Gastroesophageal sphincter (tissue), 4 donors: ENCODE measurements around the gene TMEM267. TPM values are rescaled to one million over a fixed set of nuclear protein-coding genes. Genes with fewer than 3 reads are reported as not detected.
"Not testable (repeated sequence)": the region's sequence is repeated elsewhere in the genome, so short reads cannot be mapped to it uniquely, and the experiment has no call there.

Source experiments
- ATAC-seq: fragments of 150-250 bp; one replicate; pipeline ENCODE4 v1.9.1; 2016; ENCODE audit warnings: mild to moderate bottlenecking, moderate library complexity
- H3K27ac ChIP-seq, 4 donors: fragments of 200-600 bp; sonication (generic) in 3 of 4; 1 replicate in 3 of 4; 2 replicates in 1 of 4; pipeline ENCODE4 v1.5.1; 2016 to 2019
- H3K27me3 ChIP-seq: fragments of 200-600 bp; sonication (generic); one replicate; pipeline ENCODE4 v1.5.1; 2019
- H3K36me3 ChIP-seq, 2 donors: fragments of 200-600 bp; sonication (generic); one replicate each; pipeline ENCODE4 v1.5.1; 2019; ENCODE audit warnings: control low read depth in 1 of 2
- H3K4me1 ChIP-seq, 3 donors: fragments of 200-600 bp; sonication (generic); 1 replicate in 2 of 3; 2 replicates in 1 of 3; pipeline ENCODE4 v1.5.1; 2016 to 2019; ENCODE audit warnings: control low read depth in 2 of 3
- H3K4me3 ChIP-seq, 2 donors: fragments of 200-600 bp; sonication (generic); one replicate each; pipeline ENCODE4 v1.5.1; 2019; ENCODE audit warnings: mild to moderate bottlenecking in 1 of 2, moderate library complexity in 1 of 2
- H3K9me3 ChIP-seq, 3 donors: fragments of 200-600 bp; sonication (generic); one replicate each; pipeline ENCODE4 v1.5.1; 2017 to 2019; ENCODE audit warnings: control low read depth in 2 of 3
- EP300 ChIP-seq: sonication (generic); formaldehyde crosslinking; IDR thresholded peaks from one replicate; pipeline ENCODE4 v1.6.1; 2017; ENCODE audit warnings: antibody characterized with exemption, mild to moderate bottlenecking
- POLR2A ChIP-seq, 2 donors: fragments of 450-650 bp; IDR thresholded peaks; one replicate each; pipeline ENCODE4 v1.6.1; 2017; ENCODE audit warnings: antibody characterized with exemption in 2 of 2, mild to moderate bottlenecking in 2 of 2, moderate library complexity in 1 of 2
- POLR2AphosphoS5 ChIP-seq: sonication (generic); formaldehyde crosslinking; IDR thresholded peaks from one replicate; pipeline ENCODE4 v1.6.1; 2017; ENCODE audit warnings: antibody characterized with exemption
- WGBS, 2 donors: methylation state at CpG; one replicate each; pipeline ENCODE4 v1.1.5; 2018; ENCODE audit warnings: low coverage in 1 of 2; 5-methylcytosine and 5-hydroxymethylcytosine counted together
- total RNA-seq, 4 donors: library from RNA; depleted of rRNA; stranded (reverse); fragments of >200 nt; gene quantifications; one replicate each; pipeline ENCODE4 v1.1.0, GENCODE V29; 2016
- TF ChIP-seq, protein P1 (sequence below), 4 experiments: fragments of 200-600 bp in 2 of 4; fragments of 450-650 bp in 2 of 4; sonication (generic) in 1 of 4; IDR thresholded peaks; one replicate each; pipeline ENCODE4 v1.5.1; 2017 to 2019; ENCODE audit warnings: antibody characterized with exemption in 4 of 4, mild to moderate bottlenecking in 2 of 4, moderate library complexity in 2 of 4

TMEM267 gene
- total RNA-seq, 4 donors from 2014 or later: 9.6 to 13.0 (median 11.2) TPM

DNA sequence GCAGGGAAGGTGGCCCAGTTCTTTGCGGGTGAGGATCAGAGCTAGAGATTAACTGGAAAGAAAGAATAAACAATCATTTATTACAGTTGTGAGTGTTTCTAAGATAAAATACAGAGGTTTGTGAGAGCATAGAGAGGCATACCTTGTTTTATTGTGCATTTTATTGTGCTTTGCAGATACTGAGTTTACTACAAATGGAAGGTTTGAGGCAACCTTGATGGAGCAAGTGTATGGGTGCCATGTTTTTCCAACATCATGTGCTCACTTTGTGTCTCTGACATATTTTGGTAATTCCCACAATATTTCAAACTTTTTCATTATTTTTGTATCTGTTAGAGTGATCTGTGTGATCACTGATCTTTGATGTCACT lies 32.0 kb upstream of the TMEM267 start:
- no peak for ATAC-seq
- Histone ChIP-seq H3K9me3 (no peaks in the 10 kb centered on the region), H3K4me1 (peaks cover 5 to 21% (median 13%) of the 10 kb centered on the region in 3 donors), H3K27ac (peak overlapping the region; percentile 75 to 92 (median 88)), H3K36me3 (no peaks in the 10 kb centered on the region), H3K4me3 (peak overlapping the region; percentile 61 to 78), H3K27me3 (no peaks in the 10 kb centered on the region)
- TF ChIP-seq POLR2A (IDR thresholded peaks at IDR 0.05) (no peak), POLR2AphosphoS5 (no peak), EP300 (no peak)
- TF ChIP-seq, protein P1, sequence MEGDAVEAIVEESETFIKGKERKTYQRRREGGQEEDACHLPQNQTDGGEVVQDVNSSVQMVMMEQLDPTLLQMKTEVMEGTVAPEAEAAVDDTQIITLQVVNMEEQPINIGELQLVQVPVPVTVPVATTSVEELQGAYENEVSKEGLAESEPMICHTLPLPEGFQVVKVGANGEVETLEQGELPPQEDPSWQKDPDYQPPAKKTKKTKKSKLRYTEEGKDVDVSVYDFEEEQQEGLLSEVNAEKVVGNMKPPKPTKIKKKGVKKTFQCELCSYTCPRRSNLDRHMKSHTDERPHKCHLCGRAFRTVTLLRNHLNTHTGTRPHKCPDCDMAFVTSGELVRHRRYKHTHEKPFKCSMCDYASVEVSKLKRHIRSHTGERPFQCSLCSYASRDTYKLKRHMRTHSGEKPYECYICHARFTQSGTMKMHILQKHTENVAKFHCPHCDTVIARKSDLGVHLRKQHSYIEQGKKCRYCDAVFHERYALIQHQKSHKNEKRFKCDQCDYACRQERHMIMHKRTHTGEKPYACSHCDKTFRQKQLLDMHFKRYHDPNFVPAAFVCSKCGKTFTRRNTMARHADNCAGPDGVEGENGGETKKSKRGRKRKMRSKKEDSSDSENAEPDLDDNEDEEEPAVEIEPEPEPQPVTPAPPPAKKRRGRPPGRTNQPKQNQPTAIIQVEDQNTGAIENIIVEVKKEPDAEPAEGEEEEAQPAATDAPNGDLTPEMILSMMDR (IDR thresholded peaks at IDR 0.05): no peak
- 8 to 17% methylated on average over 1 of the region's 1 CpG for WGBS, 2 donors

DNA sequence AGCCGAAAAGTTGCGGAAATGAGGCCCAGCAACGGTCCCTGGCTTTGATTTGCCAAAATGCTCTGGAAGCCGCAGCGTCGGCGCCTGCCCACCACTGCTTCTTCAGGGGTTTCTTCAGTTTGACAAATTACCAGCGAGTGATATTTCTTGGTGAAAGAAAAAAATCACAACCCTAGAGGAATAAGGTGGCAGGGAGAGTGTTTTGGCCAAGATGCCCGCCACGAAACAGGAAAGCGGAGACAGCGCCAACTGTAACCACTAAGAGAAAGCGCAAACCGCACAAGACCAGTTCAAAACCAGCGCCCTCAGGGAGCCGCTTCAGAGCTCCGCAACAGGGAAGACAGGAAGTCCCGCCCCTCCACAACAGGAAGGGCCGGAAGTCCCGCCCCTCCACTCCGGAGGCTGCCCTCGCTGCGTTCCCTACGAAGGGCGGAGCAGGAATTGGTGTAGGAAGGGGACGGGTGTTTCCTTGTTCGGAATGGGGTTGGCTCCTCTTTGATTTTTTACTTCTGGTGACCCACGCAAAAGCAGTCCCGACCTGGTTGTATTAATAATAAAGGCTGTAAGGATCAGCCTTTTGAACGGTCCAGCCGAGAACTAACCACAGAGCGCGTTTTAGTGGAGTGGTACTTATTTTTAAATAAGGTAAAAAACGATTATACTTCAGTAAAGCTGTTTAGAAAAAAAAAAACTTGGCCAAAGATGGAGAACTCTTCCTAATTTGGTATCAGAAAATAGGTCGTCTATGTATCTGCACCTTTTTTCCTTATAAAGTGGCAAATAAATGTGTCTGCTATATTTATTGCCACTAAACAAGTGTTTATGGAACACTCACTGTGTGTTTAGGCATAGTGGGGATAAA lies 31.4 kb upstream of the TMEM267 start, which contains the start of gene C5orf34:
Gene C5orf34, minus strand, starts transcription at position 333 of the 862 bp plus-strand sequence. CDS start 5,809 bp downstream, outside the sequence.
- peak within 1 kb of the TSS; percentile 61 to 78 for H3K4me3 ChIP-seq
- no peaks in the 10 kb centered on the region for H3K9me3 ChIP-seq
- peak; percentile 100 for ATAC-seq
- peak within 1 kb of the TSS; percentile 75 to 92 (median 88) for H3K27ac ChIP-seq
- no peaks in the 10 kb centered on the region for H3K36me3 ChIP-seq
- WGBS, 2 donors: 0% methylated on average over 11 to 20 of the region's 35 CpGs
- peak; percentile 18 to 32 for TF ChIP-seq POLR2A (IDR thresholded peaks at IDR 0.05)
- TF ChIP-seq, protein P1 (IDR thresholded peaks at IDR 0.05): peak in 1 of 4 experiments; percentile 32
- TF ChIP-seq EP300: no peak
- peak; percentile 72 for TF ChIP-seq POLR2AphosphoS5
- H3K27me3 ChIP-seq: no peaks in the 10 kb centered on the region
- peaks cover 5 to 21% (median 13%) of the 10 kb centered on the region in 3 donors for H3K4me1 ChIP-seq

DNA sequence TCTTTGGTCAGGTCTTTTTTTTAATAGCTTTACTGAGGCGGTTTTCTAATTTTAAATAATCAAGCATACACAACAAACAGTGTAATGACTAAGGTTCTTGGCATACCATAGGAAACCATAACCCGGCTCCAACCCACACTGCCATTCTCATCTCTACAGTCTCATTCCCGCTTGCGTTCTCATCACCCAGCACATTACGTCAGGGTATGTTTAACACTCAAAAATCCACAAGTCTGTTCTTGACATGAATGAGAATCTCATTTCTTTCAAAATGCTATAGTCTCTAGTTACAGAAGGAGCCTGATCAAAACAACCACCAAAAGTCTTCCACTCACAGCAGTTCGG lies 30.8 kb upstream of the TMEM267 start:
- Histone ChIP-seq H3K4me3 (peak overlapping the region; percentile 61 to 78), H3K9me3 (no peaks in the 10 kb centered on the region), H3K27ac (peak overlapping the region; percentile 75 to 92 (median 88)), H3K27me3 (no peaks in the 10 kb centered on the region), H3K36me3 (no peaks in the 10 kb centered on the region), H3K4me1 (peaks cover 5 to 21% (median 13%) of the 10 kb centered on the region in 3 donors)
- TF ChIP-seq, protein P1 (IDR thresholded peaks at IDR 0.05): no peak
- TF ChIP-seq POLR2AphosphoS5 (no peak), POLR2A (IDR thresholded peaks at IDR 0.05) (no peak), EP300 (no peak)
- no peak for ATAC-seq
- 1% methylated on average over 5 to 6 of the region's 6 CpGs for WGBS, 2 donors

DNA sequence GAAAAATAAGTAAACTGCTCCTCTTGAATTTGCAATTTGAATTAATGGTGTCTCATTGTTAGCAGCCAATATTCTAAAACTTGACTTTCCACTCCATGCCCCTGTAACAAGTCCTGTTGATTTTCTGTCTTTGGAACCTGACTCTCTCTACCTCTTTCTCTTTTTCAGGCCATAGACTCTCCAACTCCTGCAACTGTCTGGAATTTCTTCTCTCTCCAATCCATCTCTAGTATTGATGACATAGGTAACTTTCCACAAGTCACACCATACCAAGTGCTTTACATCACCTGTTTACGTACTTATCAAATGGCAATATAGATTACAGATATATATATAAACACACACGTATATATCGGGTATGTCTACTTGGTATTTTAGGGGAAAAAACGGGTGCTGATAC lies 30.4 kb upstream of the TMEM267 start:
- WGBS, 2 donors: 8 to 22% methylated on average over 4 of the region's 4 CpGs
- Histone ChIP-seq H3K9me3 (no peaks in the 10 kb centered on the region), H3K4me1 (peaks cover 5 to 21% (median 13%) of the 10 kb centered on the region in 3 donors), H3K27ac (no peak overlapping the region), H3K4me3 (peak overlapping the region; percentile 61 to 78), H3K36me3 (no peaks in the 10 kb centered on the region), H3K27me3 (no peaks in the 10 kb centered on the region)
- no peak for ATAC-seq
- TF ChIP-seq POLR2AphosphoS5: no peak
- TF ChIP-seq, protein P1 (IDR thresholded peaks at IDR 0.05): no peak
- no peak for TF ChIP-seq POLR2A (IDR thresholded peaks at IDR 0.05)
- TF ChIP-seq EP300: no peak

DNA sequence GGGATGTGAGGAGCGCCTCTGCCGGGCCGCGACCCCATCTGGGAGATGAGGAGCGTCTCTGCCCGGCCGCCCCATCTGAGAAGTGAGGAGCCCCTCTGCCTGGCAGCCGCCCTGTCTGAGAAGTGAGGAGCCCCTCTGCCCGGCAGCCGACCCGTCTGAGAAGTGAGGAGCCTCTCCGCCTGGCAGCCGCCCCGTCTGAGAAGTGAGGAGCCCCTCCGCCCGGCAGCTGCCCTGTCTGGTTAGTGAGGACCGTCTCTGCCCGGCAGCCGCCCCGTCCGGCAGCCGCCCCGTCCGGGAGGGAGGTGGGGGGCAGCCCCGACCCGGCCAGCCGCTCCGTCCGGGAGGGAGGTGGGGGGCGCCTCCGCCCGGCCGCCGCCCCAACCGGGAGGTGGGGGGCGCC lies 27.4 kb upstream of the TMEM267 start:
- peaks cover 5 to 21% (median 13%) of the 10 kb centered on the region in 3 donors for H3K4me1 ChIP-seq
- H3K36me3 ChIP-seq: peaks cover 0 to 19% of the 10 kb centered on the region in 2 donors
- no CpG with 5 or more reads among the region's 36 CpGs for WGBS, 2 donors
- not testable (repeated sequence) for H3K9me3 ChIP-seq, ATAC-seq, H3K27ac ChIP-seq, H3K4me3 ChIP-seq, H3K27me3 ChIP-seq
